ENCODE measurements around the gene TSHR.

GRCh38 chr14:81018684-81019083, 63.3 kb downstream of the TSHR start:
- TF ChIP-seq, protein P1, sequence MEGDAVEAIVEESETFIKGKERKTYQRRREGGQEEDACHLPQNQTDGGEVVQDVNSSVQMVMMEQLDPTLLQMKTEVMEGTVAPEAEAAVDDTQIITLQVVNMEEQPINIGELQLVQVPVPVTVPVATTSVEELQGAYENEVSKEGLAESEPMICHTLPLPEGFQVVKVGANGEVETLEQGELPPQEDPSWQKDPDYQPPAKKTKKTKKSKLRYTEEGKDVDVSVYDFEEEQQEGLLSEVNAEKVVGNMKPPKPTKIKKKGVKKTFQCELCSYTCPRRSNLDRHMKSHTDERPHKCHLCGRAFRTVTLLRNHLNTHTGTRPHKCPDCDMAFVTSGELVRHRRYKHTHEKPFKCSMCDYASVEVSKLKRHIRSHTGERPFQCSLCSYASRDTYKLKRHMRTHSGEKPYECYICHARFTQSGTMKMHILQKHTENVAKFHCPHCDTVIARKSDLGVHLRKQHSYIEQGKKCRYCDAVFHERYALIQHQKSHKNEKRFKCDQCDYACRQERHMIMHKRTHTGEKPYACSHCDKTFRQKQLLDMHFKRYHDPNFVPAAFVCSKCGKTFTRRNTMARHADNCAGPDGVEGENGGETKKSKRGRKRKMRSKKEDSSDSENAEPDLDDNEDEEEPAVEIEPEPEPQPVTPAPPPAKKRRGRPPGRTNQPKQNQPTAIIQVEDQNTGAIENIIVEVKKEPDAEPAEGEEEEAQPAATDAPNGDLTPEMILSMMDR (IDR thresholded peaks at IDR 0.05; ENCODE audit: insufficient read depth, low read depth, low read length): no peak
- no peak for TF ChIP-seq EZH2 (IDR thresholded peaks at IDR 0.05; ENCODE audit: insufficient read depth, low read length)

Measured in astrocyte (in vitro differentiated cells and primary cell).